HepG2 (cell line): ENCODE results near the gene KRTAP3-3. TPM values are rescaled to one million over a fixed set of nuclear protein-coding genes. Genes with fewer than 3 reads are reported as not detected.
A peak's percentile ranks its signal among the peaks of the same experiment; 100 is the strongest.

ENCODE experiments used
- ATAC-seq: fragments of 200-7000 bp; cut with Tn5 transposase; 3 replicates; pipeline ENCODE4 v1.9.1; 2020; ENCODE audit warnings: mild to moderate bottlenecking, moderate library complexity
- BruUV-seq: library from RNA; stranded (reverse); fragments of 400-500 nt; replicated peaks from 2 replicates; lab custom pipeline; 2021; lab: Mats Ljungman, UMichigan
- CTCF ChIA-PET: fragments of 300-600 bp; formaldehyde crosslinking; extraction: SDS; loops from one replicate; lab custom pipeline; 2021; ENCODE audit warnings: low total read pairs, inconsistent platforms, low intra/inter-chr PET ratio; lab: Yijun Ruan, JAX
- POLR2A ChIA-PET: fragments of 350-600 bp; sonication (Branson Sonifier 250); formaldehyde crosslinking; loops from one replicate; lab custom pipeline; 2020; ENCODE audit warnings: antibody characterized with exemption, inconsistent platforms; lab: Yijun Ruan, JAX
- DNase-seq: peaks from one replicate; pipeline ENCODE4 v3.0.0-alpha.2; 2015; ENCODE audit warnings: low spot score
- FAIRE-seq: peaks from 3 replicates; lab custom pipeline; 2011; peaks lifted over from hg19 to GRCh38; lab: Jason Lieb, UNC
- H2AFZ ChIP-seq: one replicate; pipeline ENCODE4 v1.6.1; 2011; ENCODE audit warnings: low read length, inconsistent platforms
- H3K27ac ChIP-seq: fragments of 300-600 bp; 3 replicates; pipeline ENCODE4 v1.8.0; 2011; ENCODE audit warnings: mixed run types, mild to moderate bottlenecking, mixed read lengths, low read length, inconsistent platforms; ENCODE audit not compliant: insufficient read depth; ENCODE audit errors: extremely low read length
- H3K27me3 ChIP-seq, 2 experiments: fragments of 200-600 bp in 1 of 2; 2 replicates in 1 of 2; 3 replicates in 1 of 2; pipeline versions ENCODE4 v1.6.0 to v1.8.0; 2011; ENCODE audit warnings: low read length in 2 of 2, mild to moderate bottlenecking in 2 of 2, moderate library complexity in 2 of 2, inconsistent platforms in 1 of 2; ENCODE audit not compliant: insufficient read depth in 2 of 2, control insufficient read depth in 1 of 2
- H3K36me3 ChIP-seq, 2 experiments: fragments of 200-600 bp in 1 of 2; replicated peaks in 1 of 2; 2 replicates in 1 of 2; 3 replicates in 1 of 2; pipeline versions ENCODE4 v1.5.1 to v1.8.0; 2011; ENCODE audit warnings: low read length in 2 of 2, inconsistent platforms in 1 of 2; ENCODE audit not compliant: insufficient read depth in 2 of 2, control insufficient read depth in 1 of 2
- H3K4me1 ChIP-seq: 2 replicates; pipeline ENCODE4 v1.5.1; 2012; ENCODE audit warnings: low read length, inconsistent platforms; ENCODE audit not compliant: insufficient read depth
- H3K4me2 ChIP-seq: 2 replicates; pipeline ENCODE4 v1.6.0; 2011; ENCODE audit warnings: low read depth, low read length, inconsistent platforms
- H3K4me3 ChIP-seq, 3 experiments: fragments of 200-600 bp in 1 of 3; sonication (generic), shearing (Covaris generic) in 1 of 3; replicated peaks in 1 of 3; 2 replicates each; pipeline ENCODE4 v1.5.1; 2011 to 2016; ENCODE audit warnings: low read length in 3 of 3, inconsistent platforms in 2 of 3, low read depth in 2 of 3, mild to moderate bottlenecking in 2 of 3, control low read depth in 1 of 3, mixed read lengths in 1 of 3; ENCODE audit not compliant: insufficient read depth in 1 of 3
- H3K79me2 ChIP-seq: one replicate; pipeline ENCODE4 v1.6.1; 2011; ENCODE audit warnings: low read length, inconsistent platforms; ENCODE audit not compliant: insufficient read depth
- H3K9ac ChIP-seq: 2 replicates; pipeline ENCODE4 v1.6.0; 2011; ENCODE audit warnings: mild to moderate bottlenecking, low read depth, low read length, inconsistent platforms; ENCODE audit not compliant: insufficient read depth
- H3K9me3 ChIP-seq: 2 replicates; pipeline ENCODE4 v1.5.1; 2012; ENCODE audit warnings: mild to moderate bottlenecking, low read length
- H4K20me1 ChIP-seq: 2 replicates; pipeline ENCODE4 v1.6.0; 2011; ENCODE audit warnings: inconsistent platforms, mild to moderate bottlenecking, low read length, moderate library complexity; ENCODE audit not compliant: insufficient read depth
- EP300 ChIP-seq, 3 experiments: sonication (generic) in 1 of 3; formaldehyde crosslinking in 1 of 3; IDR thresholded peaks; 2 replicates each; pipeline versions ENCODE4 v1.5.1 to v1.6.1; 2011 to 2020; ENCODE audit warnings: low read depth in 2 of 3, low read length in 2 of 3, borderline replicate concordance in 1 of 3, improper control_type of control experiment in 1 of 3, mild to moderate bottlenecking in 1 of 3, missing genetic modification reagents in 1 of 3, moderate library complexity in 1 of 3
- HDAC1 ChIP-seq: sonication (generic); formaldehyde crosslinking; IDR thresholded peaks from 2 replicates; pipeline ENCODE4 v1.5.1; 2020; ENCODE audit warnings: mild to moderate bottlenecking, missing genetic modification reagents
- KAT8 ChIP-seq: IDR thresholded peaks from 2 replicates; pipeline ENCODE4 v1.6.1; 2016; ENCODE audit warnings: missing genetic modification reagents, missing compliant biosample characterization
- KDM3A ChIP-seq: IDR thresholded peaks from 2 replicates; pipeline ENCODE4 v1.6.1; 2018; ENCODE audit warnings: low read depth, missing compliant biosample characterization
- MED1 ChIP-seq: sonication (generic); formaldehyde crosslinking; IDR thresholded peaks from 2 replicates; pipeline ENCODE4 v1.4.0; 2020; ENCODE audit warnings: missing genetic modification reagents
- NFYB ChIP-seq: sonication (generic); formaldehyde crosslinking; IDR thresholded peaks from 2 replicates; pipeline ENCODE4 v1.4.0; 2020; ENCODE audit warnings: missing genetic modification reagents
- THYN1 ChIP-seq: sonication (generic); formaldehyde crosslinking; IDR thresholded peaks from 2 replicates; pipeline ENCODE4 v1.8.1; 2023; ENCODE audit warnings: low read depth, mild to moderate bottlenecking, moderate library complexity, missing genetic modification reagents, borderline replicate concordance
- WGBS: methylation state at CpG from one replicate; pipeline ENCODE4 v1.1.6; 2017; ENCODE audit warnings: low lambda C conversion rate; 5-methylcytosine and 5-hydroxymethylcytosine counted together
- in situ Hi-C: cut with HindIII; loops from 2 replicates; pipeline ENCODE4 v1.10.0; 2017; ENCODE audit warnings: low pct_unique_long_range_greater_than_20kb; ENCODE audit not compliant: extremely low pct_ligation_motif_present
- intact Hi-C: fragments of 100-400 bp; cut with micrococcal nuclease; formaldehyde crosslinking; loops from one replicate; pipeline ENCODE4 v1.10.0; 2022; ENCODE audit not compliant: unreplicated experiment
- polyA plus RNA-seq, 8 experiments: library from polyadenylated mRNA; depleted of rRNA in 3 of 8; stranded (reverse) in 7 of 8; unstranded in 1 of 8; fragments of >200 nt; fragmentation: Illumina TruSeq in 4 of 8; extraction: Trizol in 4 of 8; gene quantifications; 2 replicates each; pipeline versions ENCODE4 v1.2.1 to v1.2.3, GENCODE V29; 2011 to 2016; ENCODE audit warnings: low read depth in 4 of 8, missing spikeins in 1 of 8, mixed read lengths in 1 of 8; ENCODE audit not compliant: insufficient read depth in 1 of 8
- total RNA-seq, 5 experiments: library from RNA; depleted of rRNA; stranded (reverse); fragments of >200 nt; fragmentation: Illumina TruSeq; extraction: Trizol; gene quantifications; 2 replicates each; pipeline ENCODE4 v1.2.3, GENCODE V29; 2016; ENCODE audit warnings: low read depth in 1 of 5
- TF ChIP-seq, protein P1 (sequence below): sonication (generic); formaldehyde crosslinking; IDR thresholded peaks from 2 replicates; pipeline ENCODE4 v1.5.1; 2020; ENCODE audit warnings: mild to moderate bottlenecking, missing genetic modification reagents, moderate library complexity
- TF ChIP-seq, protein P2 (sequence below): sonication (generic); formaldehyde crosslinking; IDR thresholded peaks from 2 replicates; pipeline ENCODE4; 2020; ENCODE audit warnings: missing genetic modification reagents, mild to moderate bottlenecking, borderline replicate concordance

Gene KRTAP3-3
- total and polyA plus RNA-seq, 2 of the 13 experiments (the other 11 are each of a cell fraction or from before 2014, with no cell fraction given) = not detected

DNA sequence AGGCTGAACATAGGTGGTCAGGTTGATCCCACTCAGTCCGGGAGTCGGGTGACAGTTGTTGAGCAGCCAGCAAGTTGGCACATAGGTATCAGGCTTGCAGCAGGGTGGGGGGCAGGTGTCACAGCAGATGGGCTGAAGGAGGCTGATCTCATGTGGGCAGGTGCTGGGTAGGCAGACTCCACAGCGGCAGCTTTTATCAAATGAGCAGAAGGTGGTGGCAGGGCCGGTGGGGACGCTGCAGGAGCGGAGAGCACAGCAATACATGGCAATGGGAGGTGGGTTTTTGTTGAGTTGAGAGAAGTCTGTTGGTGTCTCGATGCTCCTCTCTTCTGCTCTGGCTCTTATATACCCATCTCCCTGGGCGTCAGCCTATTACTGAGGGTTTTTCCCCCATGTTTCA, 14.8 kb upstream of the KRTAP3-3 start, which contains the start of gene KRTAP3-1 (continued):
- TF ChIP-seq, protein P1, sequence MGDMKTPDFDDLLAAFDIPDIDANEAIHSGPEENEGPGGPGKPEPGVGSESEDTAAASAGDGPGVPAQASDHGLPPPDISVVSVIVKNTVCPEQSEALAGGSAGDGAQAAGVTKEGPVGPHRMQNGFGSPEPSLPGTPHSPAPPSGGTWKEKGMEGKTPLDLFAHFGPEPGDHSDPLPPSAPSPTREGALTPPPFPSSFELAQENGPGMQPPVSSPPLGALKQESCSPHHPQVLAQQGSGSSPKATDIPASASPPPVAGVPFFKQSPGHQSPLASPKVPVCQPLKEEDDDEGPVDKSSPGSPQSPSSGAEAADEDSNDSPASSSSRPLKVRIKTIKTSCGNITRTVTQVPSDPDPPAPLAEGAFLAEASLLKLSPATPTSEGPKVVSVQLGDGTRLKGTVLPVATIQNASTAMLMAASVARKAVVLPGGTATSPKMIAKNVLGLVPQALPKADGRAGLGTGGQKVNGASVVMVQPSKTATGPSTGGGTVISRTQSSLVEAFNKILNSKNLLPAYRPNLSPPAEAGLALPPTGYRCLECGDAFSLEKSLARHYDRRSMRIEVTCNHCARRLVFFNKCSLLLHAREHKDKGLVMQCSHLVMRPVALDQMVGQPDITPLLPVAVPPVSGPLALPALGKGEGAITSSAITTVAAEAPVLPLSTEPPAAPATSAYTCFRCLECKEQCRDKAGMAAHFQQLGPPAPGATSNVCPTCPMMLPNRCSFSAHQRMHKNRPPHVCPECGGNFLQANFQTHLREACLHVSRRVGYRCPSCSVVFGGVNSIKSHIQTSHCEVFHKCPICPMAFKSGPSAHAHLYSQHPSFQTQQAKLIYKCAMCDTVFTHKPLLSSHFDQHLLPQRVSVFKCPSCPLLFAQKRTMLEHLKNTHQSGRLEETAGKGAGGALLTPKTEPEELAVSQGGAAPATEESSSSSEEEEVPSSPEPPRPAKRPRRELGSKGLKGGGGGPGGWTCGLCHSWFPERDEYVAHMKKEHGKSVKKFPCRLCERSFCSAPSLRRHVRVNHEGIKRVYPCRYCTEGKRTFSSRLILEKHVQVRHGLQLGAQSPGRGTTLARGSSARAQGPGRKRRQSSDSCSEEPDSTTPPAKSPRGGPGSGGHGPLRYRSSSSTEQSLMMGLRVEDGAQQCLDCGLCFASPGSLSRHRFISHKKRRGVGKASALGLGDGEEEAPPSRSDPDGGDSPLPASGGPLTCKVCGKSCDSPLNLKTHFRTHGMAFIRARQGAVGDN (CRISPR knock-in tag) = peak; percentile 68

DNA sequence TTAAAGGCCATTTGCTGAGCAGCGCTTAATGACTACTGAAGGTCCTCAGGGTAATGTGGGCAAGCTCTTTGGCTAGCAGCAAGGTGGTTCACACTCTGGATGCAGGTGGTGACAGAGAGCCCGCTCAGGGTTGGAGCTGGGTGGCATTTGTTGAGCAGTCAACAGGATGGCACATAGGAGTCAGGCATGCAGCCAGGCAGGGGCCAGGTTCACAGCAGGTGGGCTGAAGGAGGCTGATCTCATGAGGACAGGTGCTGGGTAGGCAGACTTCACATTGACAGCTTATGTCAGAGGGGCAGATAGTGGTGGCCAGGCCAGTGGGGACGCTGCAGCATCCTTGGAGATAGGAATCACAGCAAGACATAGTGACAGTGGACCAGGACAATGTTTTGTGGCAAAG, 10.4 kb upstream of the KRTAP3-3 start:
- no peaks in the 10 kb centered on the region for H3K9me3 ChIP-seq
- ChIA-PET POLR2A (no interaction called here), CTCF (no interaction called here)
- whole genome bisulfite sequencing = 96% methylated on average over 3 of the region's 3 CpGs
- no peak for ATAC-seq
- no peak overlapping the region for H2AFZ ChIP-seq
- BruUV-seq = no TSS peak
- no peak overlapping the region for H3K27ac ChIP-seq
- DNase-seq = no peak
- no peak overlapping the region for H3K4me3 ChIP-seq
- no peaks in the 10 kb centered on the region for H3K79me2 ChIP-seq
- FAIRE-seq = no peak
- in situ Hi-C loops = loop anchor here (5.0 kb wide), 2 partner anchors 42 to 92 kb away; no protein-coding TSS in a partner anchor
- no peaks in the 10 kb centered on the region for H3K27me3 ChIP-seq
- H3K4me1 ChIP-seq = peaks cover 68% of the 10 kb centered on the region
- no peak overlapping the region for H3K9ac ChIP-seq
- intact Hi-C loops = no loop called here
- H3K4me2 ChIP-seq = no peak overlapping the region
- H4K20me1 ChIP-seq = no peaks in the 10 kb centered on the region
- no peaks in the 10 kb centered on the region for H3K36me3 ChIP-seq
- TF ChIP-seq, protein P2, sequence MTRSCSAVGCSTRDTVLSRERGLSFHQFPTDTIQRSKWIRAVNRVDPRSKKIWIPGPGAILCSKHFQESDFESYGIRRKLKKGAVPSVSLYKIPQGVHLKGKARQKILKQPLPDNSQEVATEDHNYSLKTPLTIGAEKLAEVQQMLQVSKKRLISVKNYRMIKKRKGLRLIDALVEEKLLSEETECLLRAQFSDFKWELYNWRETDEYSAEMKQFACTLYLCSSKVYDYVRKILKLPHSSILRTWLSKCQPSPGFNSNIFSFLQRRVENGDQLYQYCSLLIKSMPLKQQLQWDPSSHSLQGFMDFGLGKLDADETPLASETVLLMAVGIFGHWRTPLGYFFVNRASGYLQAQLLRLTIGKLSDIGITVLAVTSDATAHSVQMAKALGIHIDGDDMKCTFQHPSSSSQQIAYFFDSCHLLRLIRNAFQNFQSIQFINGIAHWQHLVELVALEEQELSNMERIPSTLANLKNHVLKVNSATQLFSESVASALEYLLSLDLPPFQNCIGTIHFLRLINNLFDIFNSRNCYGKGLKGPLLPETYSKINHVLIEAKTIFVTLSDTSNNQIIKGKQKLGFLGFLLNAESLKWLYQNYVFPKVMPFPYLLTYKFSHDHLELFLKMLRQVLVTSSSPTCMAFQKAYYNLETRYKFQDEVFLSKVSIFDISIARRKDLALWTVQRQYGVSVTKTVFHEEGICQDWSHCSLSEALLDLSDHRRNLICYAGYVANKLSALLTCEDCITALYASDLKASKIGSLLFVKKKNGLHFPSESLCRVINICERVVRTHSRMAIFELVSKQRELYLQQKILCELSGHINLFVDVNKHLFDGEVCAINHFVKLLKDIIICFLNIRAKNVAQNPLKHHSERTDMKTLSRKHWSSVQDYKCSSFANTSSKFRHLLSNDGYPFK (CRISPR knock-in tag) = no peak
- no peak for TF ChIP-seq EP300 (IDR thresholded peaks at IDR 0.05; ENCODE audit: low read depth in 2 of 2, low read length in 2 of 2)
- no peak for TF ChIP-seq EP300 (CRISPR knock-in tag; IDR thresholded peaks at IDR 0.05; ENCODE audit: borderline replicate concordance)
- TF ChIP-seq KAT8 (CRISPR knock-in tag) = no peak
- no peak for TF ChIP-seq THYN1 (CRISPR knock-in tag)
- no peak for TF ChIP-seq KDM3A
- TF ChIP-seq NFYB (CRISPR knock-in tag) = no peak
- no peak for TF ChIP-seq HDAC1 (CRISPR knock-in tag)
- no peak for TF ChIP-seq MED1 (CRISPR knock-in tag)
- TF ChIP-seq, protein P1 (CRISPR knock-in tag) = peak; percentile 42
